HG03442 (cell line): Measurements from ENCODE around the gene AARSD1.
"Not testable (repeated sequence)": the region's sequence is repeated elsewhere in the genome, so short reads cannot be mapped to it uniquely, and the experiment has no call there.

Experiments used
- ATAC-seq: cut with Tn5 transposase; IDR thresholded peaks from one replicate; pipeline ENCODE4 v1.9.1; 2021; ENCODE audit warnings: mild to moderate bottlenecking, moderate library complexity; ENCODE audit not compliant: unreplicated experiment

Gene AARSD1

DNA sequence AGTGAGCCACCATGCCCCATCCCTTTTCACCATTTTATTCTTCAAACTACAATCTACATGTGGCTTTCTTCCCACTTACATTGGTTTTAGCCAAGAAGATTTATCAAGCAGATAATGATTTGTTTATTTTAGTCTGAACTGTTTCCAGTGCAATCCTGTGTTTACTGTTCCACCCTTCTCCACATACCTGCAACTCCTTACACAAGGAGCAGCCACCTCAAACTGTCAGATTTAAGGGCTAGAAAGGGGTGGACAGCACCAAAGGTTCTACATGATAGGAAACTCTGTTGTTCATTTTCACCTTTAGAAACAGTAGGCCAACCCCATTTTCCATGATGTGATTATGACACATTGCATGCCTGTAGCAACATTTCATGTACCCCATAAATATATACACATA lies 18.0 kb upstream of the AARSD1 start:
- no peak for ATAC-seq

- ATAC-seq = peak; percentile 40
Measured at GRCh38 chr17:42980766-42981397, 16.6 kb upstream of the AARSD1 start.

GRCh38 chr17:42980274-42980765 lies 16.1 kb upstream of the AARSD1 start, which contains the start of gene RUNDC1:
Gene RUNDC1 (plus strand): TSS chr17:42980565. CDS start chr17:42980577, 12 bp downstream.
- ATAC-seq = peak; percentile 75

DNA sequence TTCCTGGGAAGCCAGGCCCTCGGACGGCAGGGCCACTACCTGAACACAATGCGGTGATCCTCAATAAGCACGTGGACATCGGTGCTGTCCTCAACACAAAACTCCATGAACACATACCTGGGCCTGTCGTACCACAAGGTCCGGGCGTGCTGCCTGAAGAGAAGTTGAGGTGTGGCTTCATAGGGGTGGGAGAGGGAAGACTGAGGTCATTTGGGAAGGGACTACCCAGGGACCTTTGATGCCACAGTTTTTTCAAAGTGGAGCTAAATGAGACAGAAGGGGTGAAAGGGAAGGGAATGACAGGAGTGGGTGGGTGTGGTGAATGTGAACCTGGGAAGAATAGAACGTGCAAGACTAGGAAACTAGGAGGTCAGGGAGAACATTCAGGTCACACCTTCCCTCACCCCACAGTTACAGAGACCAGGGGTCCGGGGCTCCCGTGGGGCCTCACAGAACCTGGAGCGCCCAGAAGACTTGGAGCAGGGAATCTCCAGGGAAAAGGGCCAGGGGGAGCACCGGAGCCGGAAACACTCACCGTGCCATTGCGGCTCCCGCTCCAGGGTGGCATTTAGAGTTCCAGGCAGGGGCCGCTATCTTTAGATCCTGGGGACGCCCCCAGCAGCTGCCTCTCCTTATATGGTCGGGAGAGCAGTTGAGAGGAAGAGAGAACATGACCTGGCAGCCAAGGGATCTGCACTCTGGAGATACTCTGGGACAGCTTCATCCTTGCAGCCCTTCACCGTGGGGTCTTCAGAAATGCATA lies 15.4 kb upstream of the AARSD1 start, which contains the start of gene PTGES3L:
PTGES3L (minus strand) TSS at position 570 of the 763 bp plus-strand sequence; CDS start at position 543, 27 bp downstream.
- peak; percentile 17 for ATAC-seq

- not testable (repeated sequence) for ATAC-seq
Measured at GRCh38 chr17:42975701-42976100, 11.4 kb upstream of the AARSD1 start.

DNA sequence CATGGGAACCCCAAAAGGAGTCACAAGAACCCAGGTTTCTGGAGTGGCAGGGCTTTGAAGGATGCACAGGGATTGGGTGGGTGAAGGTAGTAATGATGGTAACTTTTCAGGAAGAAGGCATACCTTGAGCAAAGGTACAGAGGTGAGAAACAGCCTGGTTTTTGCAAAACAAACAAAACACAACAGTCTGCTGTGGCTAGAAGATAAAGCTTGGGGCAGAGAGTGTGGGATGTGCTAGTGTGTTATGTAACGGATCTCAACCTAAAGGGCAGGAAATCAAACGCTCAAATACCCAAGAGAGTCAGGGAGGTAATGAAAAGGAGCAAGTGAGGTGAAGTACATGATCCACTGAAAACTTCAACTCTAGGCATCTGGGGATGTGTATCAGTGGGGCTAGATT lies 11.0 kb upstream of the AARSD1 start:
- no peak for ATAC-seq

GRCh38 chr17:42973323-42973722 lies 9.1 kb upstream of the AARSD1 start:
- ATAC-seq = not testable (repeated sequence)

GRCh38 chr17:42971589-42971988 lies 7.3 kb upstream of the AARSD1 start:
- ATAC-seq = no peak

- no peak for ATAC-seq
Measured at GRCh38 chr17:42969001-42969581, 4.8 kb upstream of the AARSD1 start.

DNA sequence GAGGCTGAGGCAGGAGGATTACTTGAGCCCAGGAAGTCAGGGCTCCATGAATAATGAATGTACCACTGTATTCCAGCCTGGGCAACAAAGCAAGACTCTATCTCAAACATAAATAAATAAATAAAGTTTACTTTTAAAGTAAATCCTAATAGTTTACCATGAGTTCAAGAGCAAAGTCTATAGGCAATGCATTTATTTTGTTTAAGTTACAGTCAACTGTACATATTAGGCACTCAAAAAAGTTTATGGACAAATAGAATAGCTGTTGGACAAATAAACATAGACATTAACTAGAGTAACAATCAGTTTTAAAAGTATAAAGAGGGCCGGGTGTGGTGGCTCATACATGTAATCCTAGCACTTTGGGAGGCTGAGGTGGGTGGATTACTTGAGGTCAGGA lies 3.7 kb upstream of the AARSD1 start:
- ATAC-seq = no peak

DNA sequence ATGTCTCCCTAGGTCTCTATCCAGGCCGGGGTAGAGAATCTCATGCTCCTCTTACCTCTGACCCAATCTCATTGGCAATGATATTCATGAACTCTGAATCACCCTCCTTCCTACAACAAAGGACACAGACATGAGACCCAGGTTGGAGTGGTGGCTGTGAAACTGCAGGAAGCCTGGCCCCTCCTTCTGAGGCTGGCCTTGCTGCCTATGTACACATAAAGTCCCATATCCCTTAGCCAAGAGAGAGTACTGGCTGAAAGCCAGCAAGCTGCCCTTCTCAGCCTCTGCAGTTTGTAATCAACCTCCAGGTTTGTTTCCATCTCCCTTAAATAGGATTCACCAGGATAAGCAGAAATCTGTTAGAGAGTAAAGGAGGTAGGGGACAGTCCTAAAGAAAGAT lies 10.6 kb downstream of the AARSD1 start:
- ATAC-seq = no peak

- ATAC-seq = no peak
Measured at GRCh38 chr17:42950044-42950783, 14.0 kb downstream of the AARSD1 start.

- no peak for ATAC-seq
Measured at GRCh38 chr17:42946812-42947211, 17.4 kb downstream of the AARSD1 start.

DNA sequence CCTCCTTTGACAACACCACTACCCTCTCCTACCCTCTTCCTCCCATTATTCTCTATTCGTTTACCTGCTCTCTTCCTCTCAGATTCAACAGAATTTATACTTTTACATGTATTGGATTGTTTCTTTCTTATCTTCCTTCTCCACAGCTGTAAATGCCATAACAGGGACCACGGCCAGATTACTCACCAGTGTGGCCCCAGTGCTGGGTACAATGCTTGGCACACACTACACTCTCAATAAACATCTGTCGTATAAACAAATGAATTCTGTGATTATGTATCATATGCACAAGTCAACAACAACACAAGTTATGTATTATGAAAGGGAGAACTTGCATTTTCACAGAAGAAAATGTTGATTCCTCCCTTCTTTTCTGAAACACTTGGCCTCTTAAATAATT lies 20.0 kb downstream of the AARSD1 start:
- no peak for ATAC-seq

- no peak for ATAC-seq
Measured at GRCh38 chr17:42937712-42938596, 26.3 kb downstream of the AARSD1 start.

DNA sequence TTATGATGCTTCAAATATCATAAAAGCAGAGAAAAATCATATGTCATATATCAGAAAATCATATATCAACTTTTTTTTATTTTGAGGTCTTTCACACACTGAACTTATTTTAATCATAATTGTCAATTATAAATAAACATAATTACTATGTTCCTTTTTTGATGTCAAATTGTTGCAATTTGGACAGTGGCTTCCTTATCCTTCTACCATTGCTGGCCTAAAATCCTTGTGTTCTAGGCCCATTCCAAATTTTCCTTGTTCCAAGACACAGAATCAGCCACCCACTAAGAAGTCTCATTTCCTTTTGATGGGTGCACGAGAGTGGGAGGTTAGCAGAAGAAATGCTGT lies 34.8 kb downstream of the AARSD1 start:
- no peak for ATAC-seq

- no peak for ATAC-seq
Measured at GRCh38 chr17:42928714-42929496, 35.3 kb downstream of the AARSD1 start.

GRCh38 chr17:42924891-42925290 lies 39.4 kb downstream of the AARSD1 start:
- ATAC-seq = no peak

DNA sequence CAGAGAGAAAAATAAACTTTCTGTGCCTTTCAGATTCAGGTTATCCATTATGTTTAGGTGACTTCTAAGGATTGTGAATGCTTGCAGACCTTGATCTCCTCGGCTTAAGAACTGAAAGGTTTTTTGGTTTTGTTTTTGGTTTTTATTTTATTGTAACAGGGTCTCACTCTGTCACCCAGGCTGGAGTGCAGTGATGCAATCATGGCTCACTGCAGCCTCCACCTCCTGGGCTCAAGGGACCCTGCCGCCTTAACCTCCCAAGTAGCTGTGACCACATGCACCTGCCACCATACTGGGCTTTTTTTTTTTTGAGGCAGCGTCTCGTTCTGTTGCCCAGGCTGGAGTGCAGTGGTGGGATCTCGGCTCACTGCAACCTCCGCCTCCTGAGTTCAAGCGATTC lies 40.8 kb downstream of the AARSD1 start:
- not testable (repeated sequence) for ATAC-seq
